ENCODE data around the gene GPR17. TPM values are rescaled to one million over a fixed set of nuclear protein-coding genes. Genes with fewer than 3 reads are reported as not detected.
A peak's percentile ranks its signal among the peaks of the same experiment; 100 is the strongest.

Gene GPR17
- total RNA-seq, 1 donor, result not detected

DNA sequence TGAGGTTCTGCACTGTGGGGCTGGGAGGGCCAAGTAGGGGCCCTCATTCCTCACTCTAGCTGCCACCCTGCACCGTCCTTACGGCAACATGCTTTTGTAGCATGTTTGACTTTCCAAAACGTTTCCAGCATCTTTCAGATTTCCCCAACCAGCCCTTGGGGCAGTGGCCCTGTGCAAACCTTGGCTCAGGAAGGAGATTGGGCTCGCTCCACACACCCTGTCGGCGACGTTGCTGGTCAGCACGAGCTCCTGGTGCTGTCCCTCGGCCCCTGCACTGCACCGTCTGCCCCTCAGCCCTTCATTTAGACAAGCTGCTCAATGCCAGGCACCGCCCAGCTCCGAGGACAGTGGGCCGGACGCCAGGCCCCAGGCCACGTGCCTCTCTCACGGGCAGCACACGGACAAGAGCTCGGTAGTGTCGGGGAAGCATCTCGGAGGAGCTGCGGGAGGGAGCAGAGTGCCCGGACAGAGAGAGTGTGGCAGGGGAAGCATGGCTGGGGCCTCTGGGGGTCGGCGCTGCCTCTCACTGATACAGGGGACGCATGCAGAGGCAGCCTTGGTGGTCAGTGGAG is 6.9 kb downstream of the GPR17 start:
- DNase-seq (ENCODE audit: low read depth in 2 of 3, low spot score in 2 of 3), result no peak

DNA sequence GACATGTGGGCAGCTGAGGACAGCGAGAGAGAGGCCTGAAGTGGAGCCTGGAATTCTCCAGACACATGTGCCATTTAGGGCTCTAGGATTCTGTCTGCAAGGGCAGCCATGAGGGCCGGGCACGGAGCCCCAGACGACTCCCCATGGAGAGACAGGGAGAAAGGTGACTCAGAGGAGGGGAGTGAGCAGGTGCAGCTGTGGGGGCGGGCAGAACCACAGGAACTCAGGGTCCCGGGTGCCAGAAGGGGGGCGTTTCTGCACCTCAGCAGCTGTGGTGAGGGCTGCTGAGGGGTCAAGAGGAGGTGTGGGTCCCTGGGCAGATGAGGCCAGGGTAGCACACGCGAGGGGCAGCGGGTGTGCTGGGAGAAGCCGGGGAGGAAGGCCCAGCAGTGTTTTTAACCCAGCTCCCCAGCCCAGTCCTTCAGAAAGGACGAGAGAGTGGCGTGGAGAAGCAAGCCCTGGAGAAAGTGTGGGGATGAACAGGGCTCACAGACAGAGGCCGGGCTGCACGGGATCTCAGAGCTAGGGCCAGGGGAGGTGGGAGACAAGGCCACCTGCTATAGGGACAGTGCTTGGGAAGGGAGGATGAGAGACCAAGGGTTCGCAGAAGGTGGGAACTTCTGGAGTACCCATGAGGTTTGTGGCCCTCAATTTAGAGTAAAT is 7.6 kb downstream of the GPR17 start:
- DNase-seq (ENCODE audit: low read depth in 2 of 3, low spot score in 2 of 3), result no peak

DNA sequence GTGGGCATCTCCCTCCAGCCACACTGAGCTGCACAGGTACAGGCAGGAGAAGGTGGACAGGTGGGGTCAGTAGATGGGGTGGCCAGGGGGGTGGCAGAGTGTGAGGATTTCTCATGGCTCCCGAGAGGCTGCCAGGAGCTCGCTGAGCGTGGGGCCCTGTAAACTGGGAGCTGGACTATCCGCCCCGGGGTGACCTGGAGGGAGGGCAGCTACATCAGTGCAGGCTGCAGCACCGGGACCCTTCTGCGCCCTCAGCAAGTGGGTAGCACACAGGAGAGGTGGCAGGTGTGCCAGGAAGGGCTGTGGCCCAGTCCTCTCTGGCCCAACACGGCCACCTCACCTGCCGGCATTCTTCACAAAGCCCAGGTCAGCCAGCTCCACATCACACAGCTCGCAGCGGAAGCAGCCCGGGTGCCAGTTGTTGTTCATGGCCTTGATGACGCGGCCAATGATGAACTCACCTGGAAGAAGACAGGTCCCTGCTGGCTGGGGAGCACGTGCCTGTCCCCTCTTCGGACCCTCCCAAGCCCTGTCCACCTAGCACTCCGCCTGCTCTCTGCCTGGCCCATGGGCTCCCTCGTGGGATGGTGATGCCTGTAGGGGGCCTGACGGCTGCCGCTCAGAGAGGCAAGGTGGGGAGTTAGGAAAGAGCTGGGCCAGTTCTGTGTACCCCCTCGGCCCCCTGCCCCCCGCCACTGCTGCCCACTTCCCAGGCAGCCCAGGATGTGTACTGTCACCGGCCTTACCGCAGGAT is 8.3 kb downstream of the GPR17 start:
- DNase-seq (ENCODE audit: low read depth in 2 of 3, low spot score in 2 of 3), result no peak

DNA sequence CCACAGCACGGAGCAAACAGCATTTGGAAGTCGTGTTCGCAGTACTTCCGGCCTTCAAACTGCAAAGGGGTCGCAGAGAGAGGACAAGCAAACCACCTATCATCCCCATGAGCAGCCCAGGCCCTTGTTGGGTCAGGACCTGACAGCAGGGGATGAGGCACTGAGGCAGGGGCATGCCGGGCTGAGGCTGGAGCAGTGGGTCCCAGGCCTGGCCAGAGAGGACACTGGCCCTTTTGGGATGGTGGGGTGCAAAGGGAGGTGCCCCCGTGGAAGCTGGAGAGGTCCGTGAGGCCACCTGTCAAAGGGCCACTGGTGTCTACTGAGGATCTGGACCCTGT is 8.9 kb downstream of the GPR17 start:
- DNase-seq (ENCODE audit: low read depth in 2 of 3, low spot score in 2 of 3), result no peak

DNA sequence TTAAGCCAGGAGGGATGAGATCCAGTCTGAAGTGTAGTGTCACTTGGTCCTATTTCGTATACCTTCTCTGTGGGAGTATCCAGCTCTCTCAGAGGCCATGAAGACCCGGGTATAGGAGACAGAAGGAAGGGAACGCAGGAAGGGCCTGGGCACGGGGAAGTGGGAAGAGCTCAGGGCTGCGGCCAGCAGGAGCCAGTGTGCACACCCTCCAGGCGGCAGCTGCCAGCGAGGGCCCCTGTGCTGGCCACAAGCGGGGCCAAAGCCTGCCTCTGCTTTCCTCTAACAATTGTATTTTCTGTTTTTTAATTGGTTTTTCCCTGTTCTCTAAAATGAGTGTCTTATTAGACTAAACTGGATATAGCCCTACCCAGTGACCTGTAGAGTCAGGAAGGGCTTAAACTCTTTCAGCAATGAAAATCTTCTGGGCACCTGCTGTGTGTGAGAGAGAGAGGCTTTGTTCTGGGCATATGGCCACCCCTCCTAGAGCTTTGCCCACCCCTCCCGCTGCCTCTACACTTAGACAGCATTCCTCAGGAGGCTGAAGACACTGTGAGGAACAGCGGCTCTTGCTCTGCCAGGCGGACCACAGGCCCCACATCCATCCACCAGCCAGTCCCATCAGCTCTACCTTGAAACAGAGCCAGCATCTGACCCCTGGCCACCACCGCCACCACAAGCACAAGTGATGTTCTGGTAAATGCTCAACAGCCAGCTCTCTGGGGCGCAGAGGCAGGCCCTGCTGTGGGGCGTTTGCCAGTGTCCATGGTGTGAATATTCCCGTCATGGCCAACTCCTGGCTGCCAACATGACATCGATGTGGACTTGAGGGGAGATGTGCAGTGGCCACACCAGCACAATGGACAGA is 9.5 kb downstream of the GPR17 start:
- no peak for DNase-seq (ENCODE audit: low read depth in 2 of 3, low spot score in 2 of 3)

DNA sequence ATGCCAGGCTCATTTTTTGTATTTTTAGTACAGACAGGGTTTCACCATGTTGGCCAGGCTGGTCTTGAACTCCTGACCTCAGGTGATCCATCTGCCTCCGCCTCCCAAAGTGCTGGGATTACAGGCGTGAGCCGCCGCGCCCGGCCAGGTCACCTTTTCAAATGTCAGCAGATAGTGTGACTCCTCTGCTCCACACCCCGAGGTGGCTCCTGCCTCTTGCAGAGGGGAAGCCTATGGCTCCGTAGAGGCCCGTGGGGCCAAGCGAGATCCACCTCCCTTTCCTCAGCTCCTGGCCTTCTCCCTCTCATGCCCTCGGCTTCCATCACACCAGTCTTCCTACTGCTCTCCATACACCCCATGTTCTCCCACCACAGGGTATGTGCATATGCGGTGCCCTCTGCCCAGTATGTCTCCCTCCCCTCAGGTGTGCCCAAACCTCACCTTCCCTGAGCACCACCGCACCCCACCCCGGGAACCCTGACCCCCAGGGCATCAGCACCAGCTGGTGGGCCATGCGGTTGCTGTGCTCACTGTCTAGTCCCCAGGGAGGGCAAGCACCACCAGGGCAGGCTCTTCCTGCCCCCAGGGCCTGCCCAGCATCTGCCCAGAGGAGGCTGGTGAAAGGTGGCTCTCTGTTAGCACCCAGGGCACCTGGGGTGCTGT is 10.7 kb downstream of the GPR17 start:
- no peak for DNase-seq (ENCODE audit: low read depth in 2 of 3, low spot score in 2 of 3)

DNA sequence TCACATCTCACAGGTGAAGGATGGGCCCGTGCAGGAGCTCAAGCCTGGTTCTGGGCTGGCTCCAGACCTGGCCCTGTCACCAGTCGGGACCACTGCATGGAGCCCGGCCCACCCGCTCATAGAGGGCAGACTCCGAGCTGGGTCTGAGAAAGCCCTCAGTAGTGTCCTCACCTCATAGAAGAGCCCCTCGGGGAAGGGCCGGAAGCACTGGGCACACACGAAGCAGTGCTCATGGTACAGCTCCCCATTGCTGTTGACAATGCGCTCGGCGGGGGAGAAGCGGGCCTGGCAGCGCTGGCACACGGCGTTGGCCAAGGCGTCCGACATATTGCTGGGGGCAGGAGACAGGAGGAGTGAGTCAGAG is 11.3 kb downstream of the GPR17 start:
- no peak for DNase-seq (ENCODE audit: low read depth in 2 of 3, low spot score in 2 of 3)

DNA sequence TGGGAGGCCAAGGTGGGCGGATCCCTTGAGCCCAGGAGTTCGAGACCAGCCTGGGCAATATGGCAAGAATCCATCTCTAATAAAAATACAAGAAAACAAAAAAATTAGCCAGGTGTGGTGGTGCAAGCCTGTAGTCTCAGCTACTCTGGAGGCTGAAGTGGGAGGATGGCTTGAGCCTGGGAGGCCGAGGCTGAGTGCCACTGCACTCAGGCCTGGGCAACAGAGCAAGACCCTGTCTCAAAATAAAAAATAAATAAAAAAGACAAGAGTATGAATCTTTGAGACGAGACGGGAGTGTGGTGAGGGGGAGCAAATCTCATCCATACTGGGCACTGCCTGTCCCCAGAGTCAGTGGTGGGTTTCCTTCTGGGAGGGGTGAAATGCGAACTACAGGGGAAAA is 12.2 kb downstream of the GPR17 start:
- DNase-seq (ENCODE audit: low read depth in 2 of 3, low spot score in 2 of 3), result no peak

DNA sequence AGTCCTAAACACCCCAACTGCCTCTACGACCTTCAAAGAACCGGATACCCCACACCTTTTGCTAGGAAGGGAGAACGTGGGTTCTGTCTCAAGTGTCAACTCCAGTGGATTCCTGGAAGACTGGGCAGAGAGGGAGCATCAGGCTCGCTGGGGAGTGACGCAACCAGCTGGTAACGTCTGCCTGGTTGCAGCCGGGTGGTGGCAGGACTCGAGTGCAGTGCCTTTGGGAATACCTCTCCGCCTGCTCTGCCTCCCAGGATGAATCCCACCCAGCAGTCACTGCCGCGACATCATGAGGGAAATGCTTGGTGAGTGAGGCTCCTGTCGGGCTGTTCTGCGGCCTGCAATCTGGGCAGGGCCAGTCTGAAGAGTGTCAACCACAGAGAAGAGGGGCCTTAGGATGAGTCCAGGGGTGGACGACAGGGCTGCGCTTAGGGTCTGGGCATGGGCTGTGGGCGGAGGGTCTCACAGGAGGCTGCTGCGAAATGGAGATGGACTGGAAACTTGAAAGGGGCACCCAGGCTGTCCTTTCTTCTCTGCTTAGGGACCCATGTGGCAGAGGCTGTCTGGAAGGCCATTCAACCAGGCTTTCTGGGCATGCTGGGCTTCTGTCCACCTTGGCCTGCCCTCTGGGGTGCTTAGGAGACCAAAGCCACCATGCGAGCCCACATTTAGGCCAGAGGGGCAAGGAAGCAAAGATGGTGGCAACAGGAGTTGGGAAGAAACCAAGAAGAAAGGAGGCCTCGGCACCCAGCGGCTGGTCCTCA is 12.9 kb downstream of the GPR17 start:
- DNase-seq (ENCODE audit: low read depth in 2 of 3, low spot score in 2 of 3), result no peak

DNA sequence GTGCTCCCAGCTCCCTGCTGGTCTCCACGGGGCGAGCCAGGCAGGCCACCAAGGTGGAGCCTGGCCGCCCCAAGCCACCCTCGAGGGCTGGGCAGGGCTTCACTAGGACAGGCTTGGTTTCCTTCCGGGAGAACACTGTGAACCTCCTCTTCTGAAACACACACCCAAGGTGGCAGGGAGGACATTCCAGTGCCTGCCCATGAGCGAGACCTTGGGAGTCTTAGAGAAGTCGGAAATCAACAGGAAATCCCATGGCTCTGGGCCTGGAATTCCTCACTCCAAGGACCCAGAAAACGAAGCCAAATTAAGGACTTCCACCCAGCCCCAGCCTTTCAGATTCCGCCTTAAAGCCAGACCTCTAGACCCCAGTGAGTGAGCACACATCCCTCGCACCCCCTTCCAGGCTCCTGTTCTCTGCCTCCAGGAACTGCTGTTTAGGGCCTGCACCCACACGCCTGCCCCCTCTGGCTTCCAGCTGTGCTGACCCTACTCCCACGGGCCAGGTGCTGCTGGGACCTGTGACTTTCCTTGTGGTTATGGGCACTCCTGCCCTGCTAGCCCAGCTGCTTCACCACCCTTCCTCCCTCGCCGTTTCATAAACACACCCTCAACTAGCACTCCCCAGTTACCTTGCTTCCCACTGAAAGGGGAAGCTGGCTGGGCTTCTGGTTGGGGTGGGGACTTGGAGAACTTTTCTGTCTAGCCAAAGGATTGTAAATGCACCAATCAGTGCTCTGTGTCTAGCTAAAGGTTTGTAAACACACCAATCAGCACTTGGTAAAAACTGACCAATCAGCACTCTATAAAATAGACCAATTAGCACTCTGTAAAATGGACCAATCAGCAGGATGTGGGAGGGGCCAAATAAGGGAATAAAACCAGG is 13.7 kb downstream of the GPR17 start:
- peak in 1 of 3 donors; percentile 62 for DNase-seq (ENCODE audit: low read depth in 2 of 3, low spot score in 2 of 3)

DNA sequence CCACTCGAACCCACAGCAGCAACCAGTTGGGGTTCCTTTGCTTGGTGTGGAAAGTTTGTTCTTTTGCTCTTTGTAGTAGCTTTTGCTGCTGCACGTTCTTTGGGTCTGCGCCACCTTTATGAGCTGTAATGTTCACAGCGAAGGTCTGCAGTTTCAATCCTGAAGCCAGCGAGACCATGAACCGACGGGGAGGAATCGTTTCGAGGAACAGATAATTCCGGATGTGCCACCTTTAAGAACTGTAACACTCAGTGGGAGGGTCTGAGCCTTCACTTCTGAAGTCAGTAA is 14.3 kb downstream of the GPR17 start:
- no peak for DNase-seq (ENCODE audit: low read depth in 2 of 3, low spot score in 2 of 3)

DNA sequence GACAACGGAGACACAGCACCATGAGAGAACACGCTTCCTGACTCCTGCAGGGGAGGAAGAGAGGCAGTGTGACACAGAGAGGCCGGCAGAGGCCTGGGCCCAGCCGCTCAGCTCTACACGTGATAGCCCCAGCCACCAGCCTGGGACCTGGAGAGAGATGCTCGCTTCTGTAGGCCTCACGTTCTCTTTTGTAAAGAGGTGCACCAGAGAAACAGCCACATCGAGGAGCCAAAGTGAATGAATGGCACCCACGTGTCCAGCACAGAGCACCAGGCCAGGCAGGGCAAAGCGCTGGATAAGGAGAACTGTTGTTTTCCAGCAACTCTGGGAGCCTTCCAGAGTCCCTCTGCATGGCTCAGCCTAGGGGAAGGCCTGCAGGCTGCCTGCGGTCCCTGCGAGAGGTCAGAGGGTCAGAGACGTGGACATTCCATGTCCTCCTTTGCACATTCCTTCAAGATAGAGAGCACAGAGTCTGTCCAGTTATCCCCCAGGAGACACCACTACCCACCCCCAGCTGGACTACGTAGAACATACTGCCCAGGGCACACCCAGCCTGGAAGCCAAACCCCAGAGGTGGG is 15.2 kb downstream of the GPR17 start:
- DNase-seq (ENCODE audit: low read depth in 2 of 3, low spot score in 2 of 3), result no peak

DNA sequence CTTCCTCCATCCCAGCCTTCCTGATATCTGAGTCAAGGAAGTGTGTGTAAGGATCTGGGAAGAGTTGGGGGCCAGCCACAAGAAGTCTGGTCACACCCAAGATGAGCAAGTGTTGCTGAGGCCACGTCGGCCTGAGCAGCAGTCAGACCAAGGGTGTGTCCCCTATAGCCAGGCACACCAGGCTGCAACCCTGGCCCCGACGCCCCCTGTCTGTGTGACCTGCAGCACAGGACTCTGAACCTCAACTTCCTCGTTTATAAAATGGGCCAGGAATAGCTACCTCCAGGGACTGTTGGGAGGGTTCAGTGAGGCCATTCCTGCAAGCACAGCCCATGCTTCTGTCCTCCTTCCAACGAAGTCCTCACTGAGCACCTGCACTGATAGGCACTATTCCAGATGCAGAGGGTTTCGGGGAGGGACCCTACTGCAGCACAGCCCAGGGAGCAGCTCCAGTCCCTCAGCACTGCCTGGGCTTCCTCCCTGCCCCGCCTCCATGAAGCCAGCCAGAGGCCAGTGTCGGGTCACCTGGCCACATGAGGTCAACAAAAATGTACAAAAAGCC is 16.1 kb downstream of the GPR17 start:
- no peak for DNase-seq (ENCODE audit: low read depth in 2 of 3, low spot score in 2 of 3)

DNA sequence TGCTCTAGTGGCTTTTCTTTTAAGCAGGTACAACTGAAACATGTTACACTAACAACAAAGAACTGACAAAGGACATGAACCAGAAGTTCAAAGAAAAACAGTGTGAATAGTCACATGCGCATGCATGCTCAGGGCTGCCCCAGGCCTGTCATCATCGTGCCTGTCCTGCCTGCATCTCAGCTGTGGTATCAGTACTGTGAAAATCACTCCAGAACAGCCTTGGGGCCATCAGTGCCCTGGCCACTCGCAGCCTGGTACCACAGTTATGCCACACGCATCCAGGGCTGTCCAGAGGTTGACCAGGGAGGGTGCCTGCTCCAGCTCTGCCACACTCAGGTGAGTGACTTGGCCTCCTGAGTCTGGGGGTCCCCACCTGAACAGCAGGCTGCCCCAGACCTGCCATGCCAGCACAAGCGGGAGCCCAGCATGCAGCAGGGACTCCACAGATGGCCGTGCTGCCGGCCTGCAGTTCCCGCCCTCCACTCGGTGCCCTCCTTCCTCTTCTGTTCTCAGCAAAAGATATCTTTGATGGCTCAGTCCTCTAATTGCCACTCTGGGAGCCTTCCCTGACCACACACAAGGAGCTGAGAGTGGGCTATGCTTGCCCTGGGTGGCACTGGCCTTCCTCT is 17.1 kb downstream of the GPR17 start:
- no peak for DNase-seq (ENCODE audit: low read depth in 2 of 3, low spot score in 2 of 3)

DNA sequence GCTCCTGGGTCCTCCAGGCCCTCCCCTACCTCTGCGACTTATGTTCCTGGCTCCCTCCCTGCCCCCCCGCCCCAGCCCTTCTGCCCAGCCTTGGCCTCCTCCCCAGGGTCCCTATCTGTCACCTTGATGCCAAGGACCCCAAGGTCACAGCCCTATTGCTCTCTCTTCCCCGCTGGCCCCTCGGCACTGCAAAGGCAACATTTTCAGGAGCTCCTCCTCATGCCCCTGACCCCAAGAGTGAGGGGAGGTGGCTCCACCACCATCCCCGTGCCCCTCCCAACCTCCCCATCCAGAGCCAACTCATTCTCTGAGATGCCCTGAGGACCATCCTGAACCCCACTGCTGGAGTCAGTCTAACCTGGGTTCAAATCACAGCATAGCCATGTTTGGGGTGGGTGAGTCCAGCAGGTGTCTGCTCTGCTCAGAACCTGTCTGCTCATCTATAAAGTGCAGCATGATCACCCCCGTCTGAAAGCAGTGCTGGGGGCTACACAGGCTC is 17.7 kb downstream of the GPR17 start:
- no peak for DNase-seq (ENCODE audit: low read depth in 2 of 3, low spot score in 2 of 3)

DNA sequence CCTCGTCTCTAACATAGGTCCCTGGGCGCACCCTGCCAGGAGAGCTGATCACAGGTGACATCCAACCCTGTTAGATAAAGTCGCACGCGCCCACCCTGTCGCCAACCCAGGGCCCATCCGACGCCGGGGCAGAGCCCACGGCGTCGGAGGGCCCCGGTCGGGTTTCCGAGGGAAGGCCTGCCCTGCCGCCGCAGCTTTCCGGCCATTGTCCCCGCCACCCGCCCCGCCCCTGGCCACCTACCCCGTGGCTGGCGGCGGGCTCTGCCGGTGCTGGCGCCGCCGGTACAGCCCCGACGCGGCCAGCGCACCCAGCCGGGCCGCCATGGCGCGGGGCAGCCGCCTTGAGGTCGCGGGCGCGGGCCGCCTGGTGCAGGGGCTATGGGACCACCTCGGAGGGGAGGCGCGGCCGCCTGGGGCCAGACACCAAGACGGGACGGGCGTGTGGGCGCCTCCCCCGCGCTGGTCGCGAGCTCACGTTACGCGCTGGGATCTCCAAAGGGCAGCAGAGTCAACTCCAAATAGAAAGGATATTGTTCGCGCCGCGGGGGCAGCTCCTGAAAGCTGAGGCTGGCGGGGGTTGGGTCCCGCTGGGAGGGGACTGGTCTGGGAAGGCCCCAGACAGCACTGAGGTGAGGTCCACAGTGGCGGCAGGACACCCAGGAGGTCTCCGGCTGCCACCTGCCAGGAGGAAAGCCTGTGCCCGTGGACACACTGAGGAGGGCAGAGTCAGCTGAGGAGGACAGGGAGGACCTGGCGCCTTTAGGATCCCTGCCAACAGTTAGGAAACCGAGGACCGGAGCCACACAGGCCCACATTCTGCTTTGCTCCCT is 18.3 kb downstream of the GPR17 start:
- DNase-seq (ENCODE audit: low read depth in 2 of 3, low spot score in 2 of 3), result no peak

DNA sequence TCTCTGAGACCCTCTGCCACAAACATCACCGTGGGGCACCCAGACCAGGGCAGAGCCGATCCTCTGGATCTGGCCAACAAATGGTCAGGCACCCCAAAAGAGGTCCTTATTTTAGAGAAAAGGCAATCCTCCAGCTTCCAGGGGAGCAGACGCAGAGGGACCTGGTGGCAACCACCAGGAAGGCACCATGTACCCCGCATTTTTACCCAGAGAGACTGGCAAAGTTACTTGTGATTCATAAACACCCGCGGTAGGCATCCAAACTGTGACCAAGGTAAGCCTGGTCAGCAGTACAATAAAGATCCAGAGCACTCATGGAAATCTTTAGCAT is 18.9 kb downstream of the GPR17 start:
- no peak for DNase-seq (ENCODE audit: low read depth in 2 of 3, low spot score in 2 of 3)

All from hematopoietic multipotent progenitor cell (in vitro differentiated cells).